CD4-positive, CD25-positive, alpha-beta regulatory T cell (primary cell): ENCODE data around the gene MIA. TPM values are rescaled to one million over a fixed set of nuclear protein-coding genes. Genes with fewer than 3 reads are reported as not detected.

ENCODE experiments used
- ATAC-seq, 2 donors: fragments of 150-1000 bp; cut with Tn5 transposase; one replicate each; pipeline ENCODE4 v1.10.0; 2021; ENCODE audit warnings: low read depth in 2 of 2, moderate number of reproducible peaks in 2 of 2, moderate library complexity in 1 of 2
- DNase-seq, 3 donors: peaks; one replicate each; pipeline versions ENCODE4 v3.0.0 to v3.0.0-alpha.2; 2012 to 2022; ENCODE audit warnings: mixed read lengths in 1 of 3
- H3K27ac ChIP-seq: one replicate; pipeline ENCODE4 v1.7.0; 2013; ENCODE audit warnings: mild to moderate bottlenecking, low read length; ENCODE audit not compliant: insufficient read depth, poor library complexity, severe bottlenecking
- H3K27me3 ChIP-seq: one replicate; pipeline ENCODE4 v1.7.0; 2013; ENCODE audit warnings: low read length; ENCODE audit not compliant: control insufficient read depth, insufficient read depth
- H3K36me3 ChIP-seq: one replicate; pipeline ENCODE4 v1.7.0; 2013; ENCODE audit warnings: mild to moderate bottlenecking, low read length, moderate library complexity; ENCODE audit not compliant: control insufficient read depth, insufficient read depth
- H3K4me1 ChIP-seq: 2 replicates; pipeline ENCODE4 v1.7.0; 2013; ENCODE audit warnings: mild to moderate bottlenecking, low read length; ENCODE audit not compliant: insufficient read depth, control insufficient read depth, poor library complexity, severe bottlenecking
- H3K4me3 ChIP-seq: one replicate; pipeline ENCODE4 v1.7.0; 2013; ENCODE audit warnings: low read depth, mild to moderate bottlenecking, low read length, moderate library complexity
- H3K9me3 ChIP-seq, 2 experiments: 1 replicate in 1 of 2; 2 replicates in 1 of 2; pipeline ENCODE4 v1.7.0; 2013; ENCODE audit warnings: low read length in 2 of 2, mild to moderate bottlenecking in 1 of 2, moderate library complexity in 1 of 2; ENCODE audit not compliant: control insufficient read depth in 2 of 2
- H3K27ac Mint-ChIP-seq, 3 donors: one replicate each; pipeline ENCODE4 v1.8.0; 2020 to 2022; ENCODE audit warnings: mild to moderate bottlenecking in 3 of 3, mixed read lengths in 3 of 3, moderate library complexity in 2 of 3
- H3K27me3 Mint-ChIP-seq: one replicate; pipeline ENCODE4 v1.8.0; 2022; ENCODE audit warnings: mild to moderate bottlenecking, mixed read lengths
- H3K36me3 Mint-ChIP-seq: one replicate; pipeline ENCODE4 v1.8.0; 2020; ENCODE audit warnings: mixed read lengths
- H3K4me1 Mint-ChIP-seq, 4 donors: one replicate each; pipeline ENCODE4 v1.8.0; 2020 to 2022; ENCODE audit warnings: mixed read lengths in 4 of 4, mild to moderate bottlenecking in 1 of 4
- H3K4me3 Mint-ChIP-seq, 4 donors: one replicate each; pipeline ENCODE4 v1.8.0; 2020 to 2022; ENCODE audit warnings: mild to moderate bottlenecking in 4 of 4, mixed read lengths in 4 of 4, moderate library complexity in 3 of 4
- H3K9me3 Mint-ChIP-seq, 7 donors: one replicate each; pipeline ENCODE4 v1.8.0; 2020 to 2022; ENCODE audit warnings: mixed read lengths in 7 of 7, mild to moderate bottlenecking in 3 of 7, moderate library complexity in 2 of 7
- polyA plus RNA-seq, 4 donors: library from polyadenylated mRNA; unstranded; fragments of 300-500 nt; fragmentation: Illumina TruSeq; gene quantifications; one replicate each; pipeline ENCODE4 v1.2.3, GENCODE V29; 2021
- total RNA-seq: library from RNA; stranded (reverse); gene quantifications from one replicate; pipeline ENCODE4 v1.2.3, GENCODE V29; 2022

The MIA gene
- total and polyA plus RNA-seq, 5 donors from 2014 or later: not detected

DNA sequence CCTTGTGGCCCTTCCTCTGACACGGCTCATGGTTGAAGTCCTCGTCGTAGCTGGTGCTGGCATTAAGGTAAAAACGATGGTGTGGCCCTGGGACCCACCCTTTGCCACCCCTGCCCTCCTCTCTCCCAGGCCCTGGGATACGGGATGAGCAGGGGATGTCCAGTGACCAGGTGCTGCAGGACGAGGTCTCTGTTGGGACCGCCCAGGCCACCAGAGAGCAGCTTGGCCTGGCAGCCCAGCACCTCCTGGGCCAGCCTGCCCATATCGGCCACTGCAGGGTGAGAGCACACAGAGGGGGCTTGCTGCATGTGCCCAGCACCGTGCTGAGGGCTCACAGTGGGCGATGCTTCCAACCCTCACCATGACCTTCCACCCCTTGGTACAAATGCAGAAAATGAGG lies 31.4 kb upstream of the MIA start:
- no peak overlapping the region for H3K27ac ChIP-seq
- H3K27me3 Mint-ChIP-seq: no peaks in the 10 kb centered on the region
- no peaks in the 10 kb centered on the region for H3K9me3 ChIP-seq
- no peaks in the 10 kb centered on the region for H3K36me3 ChIP-seq
- H3K36me3 Mint-ChIP-seq: peaks cover under 1% of the 10 kb centered on the region
- peak overlapping the region in 1 of 4 donors; percentile 90 for H3K4me3 Mint-ChIP-seq
- no peaks in the 10 kb centered on the region for H3K4me1 ChIP-seq
- H3K4me1 Mint-ChIP-seq: peaks cover 0 to 2% (median 0%) of the 10 kb centered on the region in 4 donors
- DNase-seq (no peak), ATAC-seq (no peak)
- H3K4me3 ChIP-seq: no peak overlapping the region
- H3K9me3 Mint-ChIP-seq: no peaks in the 10 kb centered on the region
- H3K27me3 ChIP-seq: no peaks in the 10 kb centered on the region
- H3K27ac Mint-ChIP-seq: no peak overlapping the region

DNA sequence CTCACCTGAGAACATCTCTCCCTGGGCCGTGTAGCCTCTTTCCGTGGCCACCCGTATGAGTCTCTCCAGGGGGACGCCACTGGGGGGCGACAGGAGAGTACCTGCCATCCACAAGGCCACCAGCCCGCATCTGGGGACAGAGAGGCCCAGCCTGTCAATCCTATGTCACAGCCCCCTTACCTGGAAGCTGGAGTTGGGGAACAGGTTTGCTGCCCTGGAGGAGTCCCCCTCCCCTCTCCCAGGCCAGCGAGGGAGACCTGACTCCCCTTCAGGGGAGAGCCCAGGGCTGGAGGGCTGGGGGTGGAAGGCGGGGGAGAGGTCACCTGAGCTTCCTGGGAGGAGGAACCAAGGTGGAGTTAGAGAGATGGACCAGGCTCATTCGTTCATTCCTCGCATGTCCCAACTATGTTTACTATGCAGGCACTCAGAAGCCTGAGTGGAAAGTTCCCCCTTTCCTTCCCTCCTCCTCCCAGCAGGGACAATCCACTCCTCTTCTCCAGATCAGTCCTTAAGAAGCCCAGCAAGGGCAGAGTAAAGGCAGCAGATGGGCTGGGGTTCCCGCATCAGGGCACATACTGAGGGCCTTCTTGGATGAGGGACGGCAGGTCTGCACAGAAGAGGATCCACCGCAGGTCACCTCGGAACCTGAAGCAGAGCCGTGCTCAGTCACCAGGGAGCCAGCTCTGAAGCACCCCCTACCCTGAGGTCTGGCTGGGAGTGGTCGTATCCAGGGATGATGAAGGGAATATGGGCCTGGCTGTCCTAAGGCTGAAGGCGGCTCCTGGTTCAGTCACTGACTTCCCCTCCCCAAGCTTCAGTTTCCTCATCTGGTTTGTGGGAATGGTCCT lies 30.5 kb upstream of the MIA start:
- ATAC-seq: peak in 1 of 2 donors; percentile 26
- no peak overlapping the region for H3K27ac Mint-ChIP-seq

DNA sequence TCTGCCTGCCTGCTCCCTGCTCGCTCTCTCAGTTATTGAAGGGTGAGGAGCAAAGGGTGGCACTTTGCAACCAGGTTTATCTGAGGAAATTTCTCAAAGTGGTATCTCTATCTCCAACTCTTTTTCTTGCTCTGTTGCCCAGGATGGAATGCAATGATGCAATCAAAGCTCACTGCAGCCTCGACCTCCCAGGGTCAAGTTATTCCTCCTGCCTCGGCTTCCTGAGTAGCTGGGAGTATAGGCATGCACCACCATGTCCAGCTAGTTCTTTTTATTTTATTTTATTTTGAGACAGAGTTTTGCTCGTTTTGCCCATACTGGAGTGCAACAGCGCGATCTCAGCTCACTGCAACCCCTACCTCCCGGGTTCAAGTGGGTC lies 29.9 kb upstream of the MIA start:
- no peak overlapping the region for H3K4me3 ChIP-seq
- no peaks in the 10 kb centered on the region for H3K9me3 ChIP-seq
- Mint-ChIP-seq H3K27me3 (no peaks in the 10 kb centered on the region), H3K9me3 (no peaks in the 10 kb centered on the region), H3K4me1 (peaks cover 0 to 10% (median 7%) of the 10 kb centered on the region in 4 donors), H3K36me3 (no peaks in the 10 kb centered on the region), H3K4me3 (no peak overlapping the region), H3K27ac (no peak overlapping the region)
- ATAC-seq (no peak), DNase-seq (no peak)
- no peaks in the 10 kb centered on the region for H3K27me3 ChIP-seq
- no peaks in the 10 kb centered on the region for H3K36me3 ChIP-seq
- peaks cover 8% of the 10 kb centered on the region for H3K4me1 ChIP-seq
- no peak overlapping the region for H3K27ac ChIP-seq

More for the DNA sequence above, 30.5 kb upstream of the MIA start:
- Histone ChIP-seq H3K4me3 (no peak overlapping the region), H3K4me1 (peaks cover 4% of the 10 kb centered on the region), H3K9me3 (no peaks in the 10 kb centered on the region), H3K27ac (no peak overlapping the region), H3K27me3 (no peaks in the 10 kb centered on the region), H3K36me3 (no peaks in the 10 kb centered on the region)
- Mint-ChIP-seq H3K4me1 (peaks cover 0 to 4% (median 2%) of the 10 kb centered on the region in 4 donors), H3K36me3 (no peaks in the 10 kb centered on the region), H3K4me3 (no peak overlapping the region), H3K9me3 (no peaks in the 10 kb centered on the region), H3K27me3 (no peaks in the 10 kb centered on the region)
- DNase-seq: peak in 1 of 3 donors; percentile 37

DNA sequence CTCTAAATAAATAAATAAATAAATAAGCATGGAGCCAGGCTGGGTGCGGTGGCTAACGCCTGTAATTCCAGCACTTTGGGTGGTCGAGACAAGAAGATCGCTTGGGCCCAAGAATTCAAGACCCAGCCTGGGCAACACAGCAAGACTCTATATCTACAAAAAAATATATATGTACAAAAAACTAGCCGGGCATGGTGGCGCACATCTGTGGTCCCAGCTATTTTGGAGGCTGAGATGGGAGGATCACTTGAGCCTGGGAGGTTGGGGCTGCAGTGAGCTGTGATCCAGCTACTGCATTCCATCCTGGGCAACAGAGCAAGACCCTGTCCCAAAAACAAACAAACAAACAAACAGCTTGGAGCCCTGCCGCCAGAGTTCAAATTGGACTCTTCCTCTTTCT lies 27.8 kb upstream of the MIA start:
- no peak overlapping the region for H3K4me3 ChIP-seq
- H3K4me3 Mint-ChIP-seq: no peak overlapping the region
- no peak overlapping the region for H3K27ac Mint-ChIP-seq
- H3K27me3 ChIP-seq: no peaks in the 10 kb centered on the region
- H3K27ac ChIP-seq: no peak overlapping the region
- H3K9me3 Mint-ChIP-seq: no peaks in the 10 kb centered on the region
- peaks cover under 1 to 24% (median 10%) of the 10 kb centered on the region in 4 donors for H3K4me1 Mint-ChIP-seq
- H3K9me3 ChIP-seq: no peaks in the 10 kb centered on the region
- H3K27me3 Mint-ChIP-seq: no peaks in the 10 kb centered on the region
- peaks cover 23% of the 10 kb centered on the region for H3K4me1 ChIP-seq
- ATAC-seq (no peak), DNase-seq (no peak)
- peaks cover 1% of the 10 kb centered on the region for H3K36me3 Mint-ChIP-seq
- no peaks in the 10 kb centered on the region for H3K36me3 ChIP-seq

DNA sequence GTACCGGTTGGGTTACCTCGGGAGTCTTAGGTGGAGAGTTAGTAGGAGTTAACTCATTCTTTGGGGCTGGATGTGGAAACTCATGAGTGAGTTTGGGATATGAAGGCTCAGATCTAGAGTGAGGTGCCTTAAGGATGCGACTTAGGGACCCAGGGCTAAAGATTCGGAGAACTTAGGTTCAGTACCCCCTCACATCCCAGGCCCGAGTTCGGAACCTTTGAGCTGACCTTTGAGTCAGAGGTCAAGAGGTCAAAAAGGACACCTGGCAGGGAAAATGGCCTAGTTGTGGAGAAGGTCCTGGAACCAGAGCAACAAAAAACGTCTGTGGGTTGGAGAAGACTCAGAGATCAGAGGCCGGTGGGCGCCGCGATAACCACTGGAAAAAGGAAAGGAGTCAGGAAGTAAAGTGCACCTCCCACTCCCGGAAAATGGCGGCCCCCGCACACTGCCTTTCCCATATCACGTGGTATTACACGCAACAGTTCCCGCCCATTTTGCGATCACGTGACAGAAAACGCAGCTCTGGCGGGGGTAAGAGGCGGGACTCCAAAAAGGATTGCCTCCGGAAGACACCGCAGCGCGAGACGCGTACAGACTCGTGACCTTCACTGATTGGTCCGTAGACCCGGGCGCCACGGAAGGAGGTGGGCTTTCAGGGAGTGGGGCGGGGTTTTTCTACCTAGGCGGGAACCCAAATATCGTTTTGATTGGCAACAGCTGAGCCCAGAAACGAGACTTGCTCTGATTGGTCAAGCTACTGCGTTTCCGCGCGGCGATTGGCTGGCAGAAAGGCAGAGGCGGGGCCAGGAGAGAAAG lies 25.1 kb upstream of the MIA start, which contains the start of gene ACTMAP:
Gene ACTMAP (minus strand): TSS at position 420 of the 816 bp plus-strand sequence. CDS start 674 bp downstream, outside the sequence.
- Mint-ChIP-seq H3K4me3 (peak within 1 kb of the TSS; percentile 89 to 99 (median 98)), H3K9me3 (no peaks in the 10 kb centered on the region), H3K4me1 (peaks cover 4 to 45% (median 24%) of the 10 kb centered on the region in 4 donors), H3K36me3 (peaks cover 13% of the 10 kb centered on the region), H3K27ac (peak within 1 kb of the TSS; percentile 98 to 99 (median 99)), H3K27me3 (no peaks in the 10 kb centered on the region)
- H3K27me3 ChIP-seq: no peaks in the 10 kb centered on the region
- peaks cover 51% of the 10 kb centered on the region for H3K4me1 ChIP-seq
- H3K4me3 ChIP-seq: peak within 1 kb of the TSS; percentile 98
- H3K27ac ChIP-seq: peak within 1 kb of the TSS; percentile 93
- ATAC-seq (peak; percentile 90 to 92), DNase-seq (peak; percentile 99 to 100 (median 100))
- H3K9me3 ChIP-seq: no peaks in the 10 kb centered on the region
- H3K36me3 ChIP-seq: no peaks in the 10 kb centered on the region

DNA sequence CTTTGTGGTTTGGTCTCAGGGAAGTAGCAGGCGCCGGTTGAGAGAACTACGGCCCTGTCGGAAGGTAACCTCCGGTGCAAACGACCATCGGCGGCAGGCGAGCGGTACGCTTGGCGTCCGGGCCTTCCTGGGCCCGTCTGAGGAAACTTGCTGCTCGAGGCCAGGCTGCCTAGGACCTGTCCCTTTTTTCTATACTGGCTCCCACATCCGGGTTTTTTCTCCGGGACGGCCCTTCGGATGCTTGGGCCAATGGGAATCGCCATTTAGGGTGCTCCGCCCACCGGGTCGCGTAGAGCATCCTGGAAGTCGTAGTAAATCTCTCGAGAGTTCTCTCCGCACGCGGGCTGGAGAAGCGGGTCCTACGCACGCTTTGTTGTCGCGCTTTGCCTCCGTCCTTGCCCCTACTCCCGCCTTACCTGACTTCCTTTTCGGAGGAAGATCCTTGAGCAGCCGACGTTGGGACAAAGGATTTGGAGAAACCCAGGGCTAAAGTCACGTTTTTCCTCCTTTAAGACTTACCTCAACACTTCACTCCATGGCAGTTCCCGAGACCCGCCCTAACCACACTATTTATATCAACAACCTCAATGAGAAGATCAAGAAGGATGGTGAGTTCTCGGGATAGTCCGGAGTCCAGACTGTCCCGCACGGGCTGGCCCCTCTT lies 24.3 kb upstream of the MIA start, which contains the start of gene SNRPA:
Gene SNRPA (plus strand): TSS at position 330 of the 664 bp plus-strand sequence. CDS start 206 bp downstream, at position 536.
- Mint-ChIP-seq H3K9me3 (no peaks in the 10 kb centered on the region), H3K27me3 (no peaks in the 10 kb centered on the region), H3K4me1 (peaks cover 4 to 52% (median 28%) of the 10 kb centered on the region in 4 donors), H3K27ac (peak within 1 kb of the TSS; percentile 98 to 99 (median 99)), H3K36me3 (peaks cover 13% of the 10 kb centered on the region), H3K4me3 (peak within 1 kb of the TSS; percentile 89 to 99 (median 98))
- Histone ChIP-seq H3K36me3 (peaks cover 2% of the 10 kb centered on the region), H3K9me3 (no peaks in the 10 kb centered on the region), H3K4me3 (peak within 1 kb of the TSS; percentile 98), H3K27ac (peak within 1 kb of the TSS; percentile 93), H3K27me3 (no peaks in the 10 kb centered on the region), H3K4me1 (peaks cover 58% of the 10 kb centered on the region)
- DNase-seq (peak; percentile 94 to 99 (median 99)), ATAC-seq (peak; percentile 65)

DNA sequence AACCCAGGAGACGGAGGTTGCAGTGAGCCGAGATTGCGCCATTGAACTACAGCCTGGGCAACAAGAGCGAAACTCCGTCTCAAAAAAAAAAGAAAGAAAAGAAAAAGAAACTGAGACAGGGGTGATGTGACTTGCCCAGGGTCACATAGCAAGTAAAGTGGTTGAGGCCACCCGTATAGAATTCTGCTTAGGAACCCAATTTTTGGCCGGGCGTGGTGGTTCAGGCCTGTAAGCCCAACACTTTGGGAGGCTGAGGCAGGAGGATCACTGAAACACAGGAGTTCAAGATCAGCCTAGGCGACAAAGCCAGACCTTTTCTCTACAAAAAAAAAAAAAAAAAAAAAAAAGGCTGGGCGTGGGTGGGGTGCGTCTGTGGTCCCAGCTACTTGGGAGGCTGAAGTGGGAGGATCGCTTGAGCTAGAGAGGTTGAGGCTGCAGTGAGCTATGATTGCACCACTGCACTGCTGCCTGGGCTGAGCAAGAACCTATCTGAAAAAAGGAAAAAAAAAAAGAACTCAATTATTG lies 23.0 kb upstream of the MIA start:
- Mint-ChIP-seq H3K36me3 (peaks cover 20% of the 10 kb centered on the region), H3K27ac (peak overlapping the region; percentile 91 to 99 (median 98)), H3K9me3 (no peaks in the 10 kb centered on the region), H3K4me1 (peaks cover 11 to 65% (median 35%) of the 10 kb centered on the region in 4 donors), H3K4me3 (peak overlapping the region; percentile 89 to 99 (median 98)), H3K27me3 (no peaks in the 10 kb centered on the region)
- DNase-seq (peak in 1 of 3 donors; percentile 33), ATAC-seq (no peak)
- H3K9me3 ChIP-seq: no peaks in the 10 kb centered on the region
- H3K4me1 ChIP-seq: peaks cover 71% of the 10 kb centered on the region
- no peaks in the 10 kb centered on the region for H3K27me3 ChIP-seq
- H3K36me3 ChIP-seq: peaks cover 13% of the 10 kb centered on the region
- peak overlapping the region; percentile 93 for H3K27ac ChIP-seq
- H3K4me3 ChIP-seq: peak overlapping the region; percentile 98
